HFFc6 (cell line): Measurements from ENCODE around the gene STMP1. TPM values are rescaled to one million over a fixed set of nuclear protein-coding genes. Genes with fewer than 3 reads are reported as not detected.
A peak's percentile ranks its signal among the peaks of the same experiment; 100 is the strongest.

ENCODE experiments used
- DNase-seq: peaks from one replicate; pipeline ENCODE4 v3.0.0-alpha.2; 2018
- H3K27ac Mint-ChIP-seq: 2 replicates; pipeline ENCODE4 v1.8.0; 2020; ENCODE audit warnings: mild to moderate bottlenecking, mixed read lengths
- H3K27me3 Mint-ChIP-seq: 2 replicates; pipeline ENCODE4 v1.8.0; 2021; ENCODE audit warnings: mild to moderate bottlenecking, moderate library complexity, mixed read lengths; ENCODE audit not compliant: insufficient read depth
- H3K36me3 Mint-ChIP-seq: 2 replicates; pipeline ENCODE4 v1.8.0; 2021; ENCODE audit warnings: low read depth, mixed read lengths
- H3K4me1 Mint-ChIP-seq: 2 replicates; pipeline ENCODE4 v1.8.0; 2020; ENCODE audit warnings: low read depth, mixed read lengths
- H3K4me3 Mint-ChIP-seq: 2 replicates; pipeline ENCODE4 v1.8.0; 2020; ENCODE audit warnings: mild to moderate bottlenecking, moderate library complexity, mixed read lengths
- H3K9me3 Mint-ChIP-seq: 2 replicates; pipeline ENCODE4 v1.8.0; 2020; ENCODE audit warnings: mild to moderate bottlenecking, mixed read lengths
- CTCF ChIP-seq: fragments of 200-600 bp; sonication (generic); IDR thresholded peaks from 2 replicates; pipeline ENCODE4 v1.5.0; 2021; ENCODE audit warnings: antibody characterized with exemption, mild to moderate bottlenecking
- total RNA-seq, 6 experiments: library from RNA; stranded (reverse); fragmentation: NEBNext Ultra II Directional; extraction: Animal tissue kit (Norgen Biotek cat#: 25700); gene quantifications; 2 replicates in 1 of 6; 3 replicates in 5 of 6; pipeline ENCODE4 v1.2.3, GENCODE V29; 2021

STMP1 gene
- total RNA-seq, 6 experiments from 2014 or later = 40.0 to 58.1 (median 51.7) TPM

GRCh38 chr7:135682191-135682590 is 19.9 kb downstream of the STMP1 start:
- Mint-ChIP-seq H3K27me3 (no peaks in the 10 kb centered on the region; the same call in 1 of the 2 replicates), H3K27ac (peak overlapping the region; percentile 70), H3K36me3 (peaks cover 28% of the 10 kb centered on the region), H3K4me3 (no peak overlapping the region), H3K4me1 (peaks cover 73% of the 10 kb centered on the region), H3K9me3 (no peaks in the 10 kb centered on the region)
- TF ChIP-seq CTCF = no peak
- DNase-seq = no peak

- Mint-ChIP-seq H3K36me3 (peaks cover 27% of the 10 kb centered on the region), H3K4me3 (no peak overlapping the region)
Observed at GRCh38 chr7:135683609-135684008, 21.3 kb downstream of the STMP1 start.

GRCh38 chr7:135684136-135684535 is 21.8 kb downstream of the STMP1 start:
- peak; percentile 55 for DNase-seq
- H3K27ac Mint-ChIP-seq = peak overlapping the region; percentile 77

More at GRCh38 chr7:135683609-135684008, 21.3 kb downstream of the STMP1 start:
- no peaks in the 10 kb centered on the region; the same call in 1 of the 2 replicates for H3K27me3 Mint-ChIP-seq
- TF ChIP-seq CTCF = no peak
- H3K4me1 Mint-ChIP-seq = peaks cover 63% of the 10 kb centered on the region
- peak overlapping the region; percentile 77 for H3K27ac Mint-ChIP-seq
- no peak for DNase-seq
- H3K9me3 Mint-ChIP-seq = no peaks in the 10 kb centered on the region

GRCh38 chr7:135684699-135685098 is 22.4 kb downstream of the STMP1 start:
- Mint-ChIP-seq H3K27me3 (no peaks in the 10 kb centered on the region; the same call in 1 of the 2 replicates), H3K4me3 (peak overlapping the region; percentile 1; the same call in 1 of the 2 replicates), H3K27ac (peak overlapping the region; percentile 77), H3K36me3 (peaks cover 30% of the 10 kb centered on the region), H3K4me1 (peaks cover 58% of the 10 kb centered on the region), H3K9me3 (no peaks in the 10 kb centered on the region)
- DNase-seq = no peak
- TF ChIP-seq CTCF = no peak

More at GRCh38 chr7:135684136-135684535, 21.8 kb downstream of the STMP1 start:
- no peak for TF ChIP-seq CTCF
- H3K4me3 Mint-ChIP-seq = peak overlapping the region; percentile 17; the same call in 1 of the 2 replicates
- peaks cover 29% of the 10 kb centered on the region for H3K36me3 Mint-ChIP-seq
- H3K27me3 Mint-ChIP-seq = no peaks in the 10 kb centered on the region; the same call in 1 of the 2 replicates
- peaks cover 59% of the 10 kb centered on the region for H3K4me1 Mint-ChIP-seq
- H3K9me3 Mint-ChIP-seq = no peaks in the 10 kb centered on the region

- Mint-ChIP-seq H3K4me1 (peaks cover 62% of the 10 kb centered on the region), H3K9me3 (no peaks in the 10 kb centered on the region), H3K4me3 (peak overlapping the region; percentile 1; the same call in 1 of the 2 replicates), H3K27ac (peak overlapping the region; percentile 77), H3K27me3 (no peaks in the 10 kb centered on the region; the same call in 1 of the 2 replicates), H3K36me3 (peaks cover 31% of the 10 kb centered on the region)
- peak; percentile 39 for DNase-seq
- TF ChIP-seq CTCF = no peak
Observed at GRCh38 chr7:135685306-135686084, 23.2 kb downstream of the STMP1 start.
